GM12874 (cell line): ENCODE data around the gene ICOSLG.

Source experiments
- TF ChIP-seq, protein P1 (sequence below): IDR thresholded peaks from 2 replicates; pipeline ENCODE4 v1.5.1; 2011; ENCODE audit warnings: low read depth, mild to moderate bottlenecking, control low read depth, low read length, moderate library complexity; ENCODE audit not compliant: insufficient read depth

ICOSLG gene

DNA sequence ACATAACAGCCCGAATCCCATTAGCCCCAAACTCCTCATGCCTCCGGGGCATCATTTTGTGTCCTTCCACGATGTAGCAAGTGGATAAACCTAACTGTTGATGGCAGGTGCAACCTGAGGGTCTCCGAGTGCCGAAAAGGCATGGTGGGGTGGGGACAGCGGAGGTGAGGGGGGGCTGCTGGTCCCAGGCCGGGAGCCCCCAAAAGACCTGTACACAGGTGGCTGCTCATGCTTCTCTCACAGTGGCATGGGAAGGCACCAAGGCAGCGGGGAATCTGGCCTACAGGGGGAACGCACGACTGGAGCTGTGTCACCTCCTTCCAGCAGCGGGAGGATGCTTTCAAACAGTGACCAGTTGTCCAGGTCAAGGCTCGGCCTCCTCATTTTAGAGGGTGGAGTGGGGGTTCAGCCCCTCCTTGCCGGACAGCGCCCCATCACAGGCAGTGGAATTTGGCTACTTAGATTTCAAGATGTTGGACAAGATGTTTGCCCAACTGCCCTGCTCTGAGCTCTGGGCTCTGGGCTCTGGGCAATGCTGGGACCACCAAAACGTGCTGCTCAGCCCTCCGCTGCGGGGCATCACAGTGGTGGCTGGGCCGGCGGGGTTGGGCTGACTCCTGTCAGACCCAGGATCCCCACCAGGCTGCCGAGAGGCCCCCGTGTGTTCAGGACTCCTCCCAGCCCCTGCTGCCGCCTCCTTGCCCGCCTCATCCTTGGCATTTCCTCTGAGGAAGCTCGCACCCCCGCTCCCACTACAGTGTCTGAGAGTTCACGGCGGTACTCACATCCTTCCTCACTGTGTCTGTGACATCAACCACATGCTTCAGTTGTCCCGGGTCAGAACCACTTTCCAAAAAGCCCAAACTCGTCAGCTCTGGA is 13.3 kb upstream of the ICOSLG start:
- TF ChIP-seq, protein P1, sequence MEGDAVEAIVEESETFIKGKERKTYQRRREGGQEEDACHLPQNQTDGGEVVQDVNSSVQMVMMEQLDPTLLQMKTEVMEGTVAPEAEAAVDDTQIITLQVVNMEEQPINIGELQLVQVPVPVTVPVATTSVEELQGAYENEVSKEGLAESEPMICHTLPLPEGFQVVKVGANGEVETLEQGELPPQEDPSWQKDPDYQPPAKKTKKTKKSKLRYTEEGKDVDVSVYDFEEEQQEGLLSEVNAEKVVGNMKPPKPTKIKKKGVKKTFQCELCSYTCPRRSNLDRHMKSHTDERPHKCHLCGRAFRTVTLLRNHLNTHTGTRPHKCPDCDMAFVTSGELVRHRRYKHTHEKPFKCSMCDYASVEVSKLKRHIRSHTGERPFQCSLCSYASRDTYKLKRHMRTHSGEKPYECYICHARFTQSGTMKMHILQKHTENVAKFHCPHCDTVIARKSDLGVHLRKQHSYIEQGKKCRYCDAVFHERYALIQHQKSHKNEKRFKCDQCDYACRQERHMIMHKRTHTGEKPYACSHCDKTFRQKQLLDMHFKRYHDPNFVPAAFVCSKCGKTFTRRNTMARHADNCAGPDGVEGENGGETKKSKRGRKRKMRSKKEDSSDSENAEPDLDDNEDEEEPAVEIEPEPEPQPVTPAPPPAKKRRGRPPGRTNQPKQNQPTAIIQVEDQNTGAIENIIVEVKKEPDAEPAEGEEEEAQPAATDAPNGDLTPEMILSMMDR = no peak

DNA sequence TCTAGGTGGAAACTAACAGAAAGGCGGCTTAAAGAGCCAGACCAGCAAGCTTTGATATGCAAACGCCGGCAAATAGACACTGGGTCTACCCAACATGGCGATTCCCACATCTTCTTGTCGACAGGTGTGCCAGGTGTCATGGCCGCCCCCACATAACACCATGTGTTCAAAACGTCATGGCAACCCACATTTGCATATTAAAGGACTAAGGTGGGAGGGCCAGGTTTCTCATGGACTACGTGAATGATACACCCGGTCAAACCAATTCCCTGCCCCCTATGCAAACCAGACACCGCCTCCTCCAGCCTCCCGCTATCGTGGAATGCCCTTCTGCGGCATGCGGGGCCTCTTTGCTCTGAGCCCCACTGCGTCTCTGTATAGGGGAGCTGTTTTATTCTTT is 41.3 kb downstream of the ICOSLG start:
- TF ChIP-seq, protein P1 = no peak
